NCI-H146 (cell line): Measurements from ENCODE around the gene STK24.
"Not testable (repeated sequence)": the region's sequence is repeated elsewhere in the genome, so short reads cannot be mapped to it uniquely, and the experiment has no call there.

Experiments
- DNase-seq: peaks from one replicate; lab custom pipeline; 2025; lab: John Stamatoyannopoulos, UW

The STK24 gene

DNA sequence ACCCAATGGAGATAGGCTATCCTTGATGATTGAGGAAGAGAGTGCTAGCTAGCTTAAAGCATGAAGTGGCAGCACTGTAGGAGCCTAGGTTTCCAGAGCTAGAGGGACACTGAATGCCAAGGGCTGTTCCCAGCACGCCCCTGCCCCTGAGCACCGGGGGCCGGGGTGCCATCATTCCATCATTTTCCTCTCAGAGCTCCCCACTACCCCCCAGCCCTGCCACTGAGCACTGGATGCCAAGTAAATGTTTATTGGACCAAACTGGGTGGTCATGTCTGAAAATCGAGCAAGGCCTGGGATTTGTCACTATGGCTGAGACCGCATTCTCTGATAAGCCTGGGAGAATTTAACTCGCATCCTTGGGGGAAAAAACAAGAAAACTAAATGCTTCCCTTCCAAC, 142.8 kb downstream of the STK24 start:
- DNase-seq: no peak

DNA sequence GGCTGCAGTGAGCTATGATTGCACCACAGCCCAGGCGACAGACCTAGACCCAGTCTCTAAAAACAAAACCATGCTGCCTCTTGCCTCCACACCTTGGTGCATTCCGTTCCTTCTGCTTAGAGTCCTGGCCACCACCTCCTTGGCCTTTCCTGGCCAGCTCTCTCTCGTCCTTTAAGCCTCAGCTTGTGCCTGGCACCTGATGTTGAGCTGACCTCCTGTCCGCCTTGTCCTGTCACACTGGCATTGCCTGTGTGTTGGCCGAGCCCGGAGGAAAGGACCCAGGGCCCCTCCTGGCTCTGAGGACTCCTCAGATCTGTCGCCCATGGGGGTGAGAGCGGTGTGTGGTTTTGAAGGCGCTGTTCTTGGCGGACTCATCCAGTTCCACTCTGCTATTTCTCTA, 143.3 kb downstream of the STK24 start:
- no peak for DNase-seq

DNA sequence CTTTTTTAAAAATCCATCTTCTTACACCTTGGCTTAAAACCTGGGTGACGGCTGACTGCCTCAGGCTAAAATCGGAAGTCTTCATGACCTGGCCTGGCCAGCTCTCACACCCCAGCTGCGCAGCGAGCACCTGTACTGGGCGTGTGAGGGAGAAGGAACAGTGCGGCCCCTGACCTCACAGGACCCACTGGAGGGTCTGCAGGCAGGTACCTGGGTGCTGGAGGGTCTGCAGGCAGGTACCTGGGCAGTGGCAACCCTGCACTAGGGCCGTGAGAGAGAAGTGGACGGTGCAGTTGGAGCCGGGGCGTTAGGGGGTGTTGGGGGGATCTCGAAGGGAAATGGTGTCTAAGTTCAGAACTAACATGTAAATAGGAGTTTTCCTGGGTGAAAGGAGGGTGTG, 144.3 kb downstream of the STK24 start:
- no peak for DNase-seq

DNA sequence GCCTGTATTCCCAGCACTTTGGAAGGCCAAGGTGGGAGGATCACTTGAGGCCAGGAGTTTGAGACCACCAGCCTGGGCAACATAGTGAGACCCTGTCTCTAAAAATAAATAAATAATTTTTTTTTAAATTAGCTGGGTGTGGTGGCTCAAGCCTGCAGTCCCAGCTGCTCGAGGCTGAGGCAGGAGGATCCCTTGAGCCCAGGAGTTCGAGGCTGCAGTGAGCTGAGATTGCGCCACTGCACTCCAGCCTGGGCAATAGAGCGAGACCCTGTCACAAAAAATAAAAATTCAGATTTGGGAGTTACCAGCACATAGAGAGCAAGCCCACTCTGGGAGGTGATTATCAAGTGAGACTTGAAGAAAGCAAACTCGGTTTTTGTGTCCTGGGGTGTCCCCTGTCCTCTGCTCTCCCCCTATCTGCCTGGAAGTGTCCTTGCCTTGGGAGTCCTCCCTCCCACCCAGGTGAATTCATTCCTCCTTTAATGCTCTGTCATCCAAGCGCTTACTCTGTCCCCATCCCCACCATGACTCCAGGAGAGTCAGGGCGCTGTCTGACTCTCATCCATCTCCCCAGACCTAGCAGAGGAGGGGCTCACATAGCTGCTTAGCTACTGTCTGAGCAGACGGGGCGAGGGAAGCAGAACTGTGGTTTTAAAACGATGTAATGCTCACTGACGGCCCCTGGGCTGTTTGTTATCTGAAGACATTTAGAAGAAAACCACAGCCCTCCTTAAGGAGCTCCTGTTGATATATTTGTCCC, 146.8 kb downstream of the STK24 start:
- no peak for DNase-seq

DNA sequence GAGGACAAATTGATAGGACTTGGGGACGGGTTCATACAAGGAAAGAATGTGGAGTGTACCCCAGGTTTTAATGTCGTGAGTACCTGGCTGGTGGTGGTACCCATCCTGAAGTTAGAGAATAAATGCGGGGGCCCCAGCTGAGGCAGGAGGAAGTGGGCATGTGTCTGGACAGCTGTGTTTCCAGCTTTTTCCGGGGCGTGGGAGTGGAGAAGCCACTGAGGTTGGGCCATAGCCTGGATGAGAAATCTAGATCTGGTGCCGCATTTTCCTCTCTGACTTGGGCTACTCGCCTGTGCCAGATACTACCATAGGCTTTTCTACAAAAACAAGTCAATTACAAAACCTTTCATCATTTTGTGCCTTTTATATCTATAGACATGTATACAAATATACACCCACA, 147.4 kb downstream of the STK24 start:
- no peak for DNase-seq

DNA sequence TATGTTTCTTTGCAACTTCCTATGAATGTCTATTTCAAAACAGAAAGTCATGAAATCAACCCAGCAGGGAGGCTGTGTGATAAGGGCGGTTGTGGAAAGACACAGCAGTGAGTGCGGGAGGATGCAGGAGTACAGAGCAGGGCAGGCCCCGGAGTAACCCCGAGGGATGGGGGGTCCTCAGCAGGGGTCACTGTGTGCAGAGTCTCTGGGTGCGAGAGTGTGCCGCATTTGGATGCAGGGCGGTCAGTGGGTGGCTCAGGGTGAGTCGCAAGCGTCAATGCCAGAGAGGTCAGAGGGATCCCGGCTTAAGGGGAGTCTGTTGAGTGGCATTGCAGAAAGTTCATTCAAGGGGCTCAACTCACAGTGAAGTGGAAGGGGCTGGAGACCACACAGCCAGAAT, 147.8 kb downstream of the STK24 start:
- DNase-seq: no peak

DNA sequence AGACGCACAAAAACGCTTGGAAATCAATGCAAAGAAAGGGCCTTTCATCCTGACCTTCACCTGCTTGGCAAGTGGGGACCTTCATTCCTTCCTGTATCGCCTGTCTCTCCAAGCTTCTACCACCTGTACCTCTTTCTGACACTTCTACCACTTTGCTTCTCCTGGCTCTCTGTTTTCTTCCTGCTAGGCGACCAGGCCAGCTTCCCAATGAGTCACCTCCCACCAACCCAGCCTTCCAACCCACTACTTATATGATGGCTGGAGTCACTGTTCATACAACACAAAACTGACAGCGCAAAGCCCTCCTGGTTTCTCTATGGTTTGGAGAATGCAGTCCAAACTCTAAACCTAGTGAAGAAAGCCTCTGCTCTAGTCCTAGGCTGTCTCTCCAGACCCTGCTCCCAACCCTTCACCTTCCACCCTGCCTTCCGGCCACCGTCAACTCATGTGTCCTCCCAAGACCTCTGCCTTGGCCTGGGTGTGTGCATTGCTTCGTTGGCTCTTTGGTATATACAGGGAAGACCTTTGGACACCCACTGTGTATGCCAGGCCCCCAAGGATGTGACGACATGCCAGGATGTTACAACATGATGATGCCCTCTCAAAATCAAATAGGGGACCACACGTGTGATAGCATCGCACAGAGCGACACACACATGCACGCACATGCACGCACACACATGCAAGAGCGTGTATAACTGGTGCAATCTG, 148.5 kb downstream of the STK24 start:
- DNase-seq: no peak

DNA sequence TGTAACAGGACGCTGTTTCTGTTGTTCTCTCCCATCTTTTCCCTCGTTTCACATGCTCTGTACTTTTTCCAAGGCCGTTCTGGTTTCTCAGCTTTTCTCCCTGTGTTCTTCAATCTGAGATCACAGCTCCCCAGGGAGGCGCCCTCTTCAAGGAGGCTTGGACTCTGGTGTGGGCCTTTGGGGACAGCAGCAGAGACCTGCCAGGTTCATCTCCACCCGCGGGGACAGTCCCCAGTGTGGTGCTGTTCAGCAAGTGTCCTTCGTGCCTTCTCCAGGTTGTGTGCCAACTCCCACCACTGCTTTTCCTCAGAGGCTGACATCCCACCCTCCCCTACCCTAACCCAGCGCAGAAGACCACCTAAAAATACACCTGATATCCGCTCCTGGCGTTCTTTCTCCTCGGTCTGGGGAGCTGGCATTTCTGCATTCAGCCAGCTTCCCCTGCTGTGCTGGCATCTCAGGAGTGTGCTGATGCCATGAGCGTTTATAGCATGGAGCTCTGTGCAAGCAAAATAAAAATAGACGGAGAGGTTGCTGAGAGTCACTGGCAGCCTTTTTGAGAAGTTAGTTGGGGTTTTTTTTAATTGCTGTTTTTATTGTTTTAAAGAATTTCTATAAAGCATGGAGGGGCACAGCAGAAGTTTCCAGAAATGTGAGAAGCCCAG, 149.4 kb downstream of the STK24 start:
- no peak for DNase-seq

DNA sequence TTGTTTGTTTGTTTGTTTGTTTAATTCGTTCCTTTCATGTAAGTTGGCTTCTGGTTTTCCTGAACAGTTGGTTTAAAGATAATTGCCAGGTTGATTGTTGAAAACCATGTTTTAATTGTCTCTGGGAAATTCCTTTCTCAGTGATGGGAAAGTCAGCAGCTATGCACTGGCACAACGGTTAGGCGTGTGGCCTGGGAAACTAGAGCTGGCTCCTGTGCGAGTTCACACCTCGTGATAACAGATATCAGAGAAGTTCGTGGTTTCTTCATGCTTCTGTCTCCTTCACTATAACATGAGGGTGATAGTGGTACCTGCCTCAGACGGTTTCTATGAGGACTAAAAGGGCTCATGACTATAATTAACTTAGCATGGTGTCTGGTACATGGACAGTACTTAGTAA, 153.5 kb downstream of the STK24 start:
- DNase-seq: no peak

DNA sequence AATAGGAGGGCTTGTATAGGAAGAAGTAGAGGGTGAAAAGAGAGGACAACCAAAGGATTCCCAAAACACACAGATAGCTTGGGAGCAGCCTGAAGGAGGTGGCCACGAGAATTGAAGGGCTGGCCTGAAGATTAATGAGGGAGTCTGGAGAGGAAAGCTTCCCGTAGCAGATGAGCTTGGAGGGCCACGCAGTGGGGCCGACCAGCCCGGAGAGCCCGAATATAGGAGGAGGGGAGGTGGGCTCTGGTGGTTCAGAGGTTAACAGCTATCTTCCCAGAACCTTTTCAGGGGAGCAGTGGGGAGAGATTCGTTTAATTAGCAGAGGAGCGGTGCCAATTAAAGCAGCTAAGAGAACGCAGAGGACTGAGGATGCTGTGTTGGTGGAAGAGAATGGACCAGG, 154.9 kb downstream of the STK24 start:
- DNase-seq: no peak

DNA sequence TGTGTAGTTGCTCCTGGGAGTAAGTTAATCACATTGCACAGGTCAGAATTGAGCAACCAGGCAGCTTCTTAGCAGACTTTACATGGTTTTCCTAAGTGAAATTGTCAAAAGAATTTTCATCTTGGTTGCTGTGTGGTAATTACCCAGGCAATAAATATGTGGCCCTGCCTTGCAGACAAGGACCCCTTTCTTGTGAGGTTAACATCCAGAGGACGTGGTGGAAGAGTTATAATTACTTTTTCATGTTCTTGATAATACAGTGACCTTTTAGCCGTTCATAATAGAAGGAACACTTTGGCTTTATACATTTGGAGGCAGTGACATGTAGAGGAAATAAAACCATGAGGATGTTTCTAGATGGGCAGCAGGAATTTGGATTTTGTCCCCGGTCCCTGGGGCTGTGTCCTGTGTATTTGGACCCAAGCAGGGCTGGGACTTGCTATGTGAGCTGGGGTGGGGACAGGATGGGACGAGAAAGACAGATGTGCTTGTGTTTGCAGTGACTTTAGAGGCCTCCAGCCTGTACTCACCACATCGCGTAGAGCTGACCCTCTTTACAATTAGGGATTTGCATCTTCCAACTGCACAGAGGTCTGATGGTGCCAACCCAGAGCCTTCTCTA, 156.2 kb downstream of the STK24 start:
- no peak for DNase-seq

DNA sequence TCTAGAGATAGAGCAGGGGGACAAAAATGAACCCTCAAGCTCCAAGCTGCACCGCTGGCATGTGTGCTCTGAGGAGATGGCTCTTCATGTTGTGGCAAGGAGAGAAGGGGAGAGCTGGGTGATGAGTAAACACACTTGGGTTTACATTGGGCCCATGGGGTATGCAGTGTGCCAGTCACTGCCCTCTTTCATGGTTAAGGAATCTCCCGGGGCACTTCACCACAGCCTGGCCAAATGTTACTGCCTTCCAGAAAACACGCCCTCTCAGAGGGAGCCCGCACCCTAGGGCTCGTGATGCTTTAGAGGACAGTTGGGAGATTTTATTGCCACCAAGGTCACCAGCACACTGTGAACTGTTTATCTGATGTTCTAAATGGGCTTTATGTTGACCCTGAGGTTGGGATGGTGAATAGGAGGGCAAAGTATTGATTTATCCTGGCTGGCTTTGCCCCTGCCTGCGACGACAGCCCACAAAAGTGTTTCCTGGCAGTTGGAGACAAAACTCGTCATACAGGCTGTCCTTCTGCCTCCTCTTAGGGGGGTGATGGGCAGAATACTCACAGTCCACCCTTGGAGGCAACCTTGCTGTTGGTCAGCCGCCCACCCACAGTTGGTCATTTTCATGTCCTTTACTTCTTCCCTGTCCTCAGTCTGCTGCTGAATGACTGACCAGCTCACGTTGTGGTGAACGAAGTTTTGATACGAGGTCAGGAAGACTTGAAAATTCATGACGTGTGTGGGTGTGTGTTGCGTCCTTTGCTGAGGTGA, 156.9 kb downstream of the STK24 start:
- peak; percentile 42 for DNase-seq

DNA sequence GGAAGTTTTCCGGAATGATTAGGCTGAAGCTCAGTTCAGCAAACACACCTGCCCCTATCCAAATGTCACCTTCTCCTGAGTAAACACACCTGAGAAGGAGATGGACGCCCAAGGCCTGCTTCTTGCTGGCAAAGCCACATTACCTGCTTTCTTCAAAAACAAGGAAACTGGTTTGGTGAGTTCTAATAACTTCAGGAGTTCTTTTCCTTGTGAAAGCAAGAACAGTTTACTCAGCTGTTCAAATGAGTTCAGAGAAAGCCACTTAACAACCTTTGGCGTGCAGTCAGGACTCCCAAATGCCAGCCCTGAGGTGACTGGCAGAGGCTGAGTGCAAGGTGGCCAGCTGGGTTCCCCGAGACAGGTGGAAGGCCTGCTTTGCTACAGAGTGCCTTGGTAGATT, 160.5 kb downstream of the STK24 start:
- DNase-seq: peak; percentile 92

DNA sequence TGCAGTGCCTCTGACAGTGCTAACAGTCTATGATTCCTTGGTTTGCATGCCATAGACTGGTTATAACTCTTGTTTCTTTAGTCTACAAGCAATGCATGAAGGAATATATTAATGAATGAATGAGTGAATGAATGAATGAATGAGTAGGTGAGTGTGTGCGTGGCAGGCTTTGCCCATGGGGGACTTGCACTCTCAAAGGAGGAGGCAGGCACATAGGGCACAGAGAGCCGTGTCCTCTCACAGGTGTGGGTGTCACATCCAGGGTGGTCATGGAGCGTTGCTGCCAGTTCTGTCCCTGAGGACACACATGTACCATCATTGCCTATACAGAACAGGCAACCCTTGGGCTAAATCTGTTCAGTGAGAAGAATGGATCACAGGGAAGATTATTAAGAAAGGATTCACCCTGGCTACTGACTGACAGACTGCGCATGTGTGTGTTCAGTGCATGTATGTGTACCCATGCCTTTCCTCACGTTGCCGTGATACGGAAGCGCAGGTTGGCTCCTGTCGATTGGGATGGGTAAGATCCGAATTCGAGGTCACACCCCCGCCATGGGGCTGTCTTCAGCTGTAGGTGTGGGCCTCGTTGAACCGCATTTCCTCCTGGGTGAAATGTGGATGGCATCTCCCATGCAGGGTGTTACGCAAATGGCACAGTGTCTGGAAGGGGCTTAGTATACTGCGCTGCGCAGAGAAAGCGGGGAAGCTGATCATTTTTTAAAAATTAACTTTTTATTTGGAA, 161.4 kb downstream of the STK24 start:
- no peak for DNase-seq

DNA sequence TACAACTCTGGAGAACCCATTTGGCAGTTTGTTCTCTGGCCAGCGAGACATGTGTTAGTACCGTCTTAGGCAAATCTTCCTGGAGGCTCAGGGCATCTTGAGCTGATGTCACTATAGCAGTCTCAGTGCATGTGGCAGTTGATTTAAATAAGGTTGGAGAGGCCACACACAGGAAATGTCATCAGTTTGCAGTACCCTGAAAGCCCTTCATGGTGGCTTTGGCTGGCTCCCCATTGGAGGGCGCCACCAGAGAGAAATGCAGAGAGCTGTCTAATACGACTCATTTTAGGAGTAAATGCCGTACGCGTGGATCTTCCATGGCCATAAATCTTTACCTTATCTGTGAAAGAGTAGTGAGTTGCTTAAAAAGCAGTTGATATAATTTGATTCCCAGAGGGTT, 163.1 kb downstream of the STK24 start:
- no peak for DNase-seq

DNA sequence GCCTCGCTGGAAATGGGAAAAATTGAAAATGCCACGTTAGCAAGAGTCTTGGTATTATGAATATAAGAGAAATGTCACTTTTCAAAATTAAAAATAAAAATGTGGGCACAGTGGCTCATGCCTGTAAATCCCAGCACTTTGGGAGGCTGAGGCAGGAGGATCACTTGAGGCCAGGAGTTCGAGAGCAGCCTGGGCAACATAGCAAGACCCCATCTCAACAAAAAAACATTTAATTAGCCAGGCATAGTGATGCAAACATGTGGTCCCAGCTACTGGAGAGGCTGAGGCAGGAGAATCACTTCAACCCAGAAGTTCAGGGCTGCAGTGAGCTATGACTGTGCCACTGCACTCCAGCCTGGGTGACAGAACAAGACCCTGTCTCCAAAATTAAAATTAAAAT, 163.6 kb downstream of the STK24 start:
- DNase-seq: not testable (repeated sequence)

DNA sequence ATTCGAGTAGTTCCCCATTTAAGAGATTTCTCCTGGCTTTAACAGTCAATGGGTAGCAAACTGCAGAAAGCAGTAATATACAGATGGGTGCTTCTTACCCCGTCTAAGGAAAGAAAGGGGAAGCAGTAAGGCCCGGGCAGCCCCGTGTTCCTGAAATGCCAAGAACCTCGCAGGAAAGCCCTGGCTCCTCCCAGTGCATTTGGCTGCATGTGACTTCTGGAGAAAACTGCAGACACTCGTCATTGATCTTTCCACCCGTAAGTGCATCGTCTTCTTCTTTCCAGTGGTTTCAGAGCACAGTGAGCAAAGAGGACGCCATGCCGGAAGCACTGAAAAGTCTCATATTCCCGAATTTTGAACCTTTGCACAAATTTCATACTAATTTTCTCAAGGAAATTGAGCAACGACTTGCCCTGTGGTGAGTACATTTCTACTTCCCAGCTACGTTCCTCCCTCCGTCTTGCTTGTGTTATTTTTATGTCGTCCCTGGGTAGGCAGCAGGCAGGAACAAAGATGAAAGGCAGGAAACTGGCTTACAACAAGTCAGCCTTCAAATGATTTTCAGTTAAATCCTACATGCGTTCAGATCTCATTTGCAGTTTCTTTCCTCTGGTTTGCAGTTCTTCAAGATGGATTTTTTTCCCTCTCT, 165.2 kb downstream of the STK24 start:
- no peak for DNase-seq

DNA sequence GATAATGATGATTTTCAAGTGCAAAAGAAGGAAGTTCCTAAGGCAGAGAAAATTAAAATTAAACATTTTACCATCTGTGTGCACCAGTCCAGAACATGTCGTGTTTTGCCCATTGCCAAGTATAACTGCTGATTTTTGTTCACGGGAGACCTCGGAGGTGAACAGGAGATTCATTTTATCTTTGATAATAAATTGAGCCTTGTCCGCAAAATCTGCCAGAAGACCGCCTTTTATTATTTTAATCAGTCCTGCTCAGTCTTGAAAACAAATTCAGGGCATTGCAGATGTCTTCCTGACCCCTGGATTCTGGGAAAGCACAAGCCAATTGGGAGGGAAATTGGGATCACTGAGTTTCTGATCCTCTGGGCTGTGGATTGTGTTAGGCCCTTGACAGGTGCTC, 165.9 kb downstream of the STK24 start:
- DNase-seq: no peak

DNA sequence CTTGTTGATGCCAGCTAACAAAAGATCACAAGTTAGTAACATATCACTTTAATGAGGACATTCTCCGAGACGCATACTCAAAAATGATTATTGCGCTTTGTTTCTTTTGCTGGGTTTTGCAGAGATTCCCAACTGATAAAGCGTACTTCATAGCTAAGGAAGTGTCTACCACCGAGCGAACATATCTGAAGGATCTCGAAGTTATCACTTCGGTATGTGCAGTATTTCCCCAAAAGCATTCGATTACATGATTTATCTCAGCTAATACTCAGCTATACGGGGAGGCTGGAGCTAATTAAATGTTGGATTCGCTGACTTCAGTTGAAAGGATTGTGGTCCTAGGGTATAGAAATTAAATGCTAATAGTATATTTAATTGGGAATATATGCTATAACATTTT, 166.3 kb downstream of the STK24 start:
- no peak for DNase-seq

DNA sequence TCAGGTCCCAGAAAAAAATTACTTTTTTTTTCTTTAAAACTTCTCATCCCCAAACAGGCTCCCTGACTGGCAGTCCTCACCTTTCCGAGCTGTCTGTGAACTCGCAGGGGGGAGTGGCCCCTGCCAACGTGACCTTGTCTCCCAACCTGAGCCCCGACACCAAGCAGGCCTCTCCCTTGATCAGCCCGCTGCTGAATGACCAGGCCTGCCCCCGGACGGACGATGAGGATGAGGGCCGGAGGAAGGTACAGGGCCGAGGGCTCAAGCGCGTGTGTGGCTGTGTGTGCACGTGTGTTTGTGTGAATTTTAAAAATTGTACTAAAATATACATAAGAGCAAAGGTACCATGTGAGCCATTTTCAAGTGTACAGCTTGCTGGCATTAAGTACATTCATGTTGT, 167.6 kb downstream of the STK24 start:
- no peak for DNase-seq

DNA sequence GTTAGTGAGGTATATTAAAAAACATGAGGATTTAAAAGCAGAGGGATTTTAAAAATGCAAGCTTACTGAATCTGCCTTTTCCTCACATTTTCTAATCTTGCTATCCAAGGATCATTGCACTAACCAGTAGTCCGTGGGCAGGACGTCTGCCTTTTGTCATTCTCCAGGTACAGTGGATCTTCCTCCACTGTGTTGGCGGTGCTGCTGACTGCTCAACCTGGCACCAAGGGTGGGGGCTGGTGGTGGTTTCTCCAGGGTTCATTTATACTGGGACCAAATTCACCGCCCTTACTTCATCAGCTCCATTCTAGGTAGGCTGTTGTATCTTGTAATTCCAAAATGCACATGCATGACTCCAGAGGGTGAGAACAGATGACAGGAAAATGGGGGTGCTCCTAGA, 169.3 kb downstream of the STK24 start:
- DNase-seq: no peak
